Measurements from ENCODE around the gene ANKRD55.

- TF ChIP-seq CTCF (IDR thresholded peaks at IDR 0.05; ENCODE audit: insufficient read depth, low read depth, low read length) (peak; percentile 75), EZH2 (IDR thresholded peaks at IDR 0.05; ENCODE audit: insufficient read depth, low read length) (no peak)
Measured at GRCh38 chr5:56200971-56201666, 32.0 kb downstream of the ANKRD55 start.
